Activated naive CD4-positive, alpha-beta T cell treated with anti-CD3 and anti-CD28 coated beads for 36 hours (primary cell): Measurements from ENCODE around the gene ZBTB12. TPM values are rescaled to one million over a fixed set of nuclear protein-coding genes. Genes with fewer than 3 reads are reported as not detected.
"Not testable (repeated sequence)": the region's sequence is repeated elsewhere in the genome, so short reads cannot be mapped to it uniquely, and the experiment has no call there.

ENCODE experiments used
- CTCF ChIA-PET: fragments of 350-600 bp; sonication (Branson Sonifier 250); formaldehyde crosslinking; loops from one replicate; lab custom pipeline; 2021; ENCODE audit warnings: antibody characterized with exemption; lab: Charles Lee
- DNase-seq: peaks from one replicate; pipeline ENCODE4 v3.0.0-alpha.2; 2020
- H3K27ac Mint-ChIP-seq: one replicate; pipeline ENCODE4 v1.8.0; 2021; ENCODE audit warnings: mild to moderate bottlenecking, mixed read lengths
- H3K27me3 Mint-ChIP-seq: one replicate; pipeline ENCODE4 v1.8.0; 2021; ENCODE audit warnings: low read depth, mixed read lengths
- H3K36me3 Mint-ChIP-seq: one replicate; pipeline ENCODE4 v1.8.0; 2021; ENCODE audit warnings: low read depth, mixed read lengths
- H3K4me1 Mint-ChIP-seq: one replicate; pipeline ENCODE4 v1.8.0; 2021; ENCODE audit warnings: low read depth, mixed read lengths
- H3K4me3 Mint-ChIP-seq: one replicate; pipeline ENCODE4 v1.8.0; 2021; ENCODE audit warnings: mild to moderate bottlenecking, moderate library complexity, mixed read lengths
- H3K9me3 Mint-ChIP-seq: one replicate; pipeline ENCODE4 v1.8.0; 2021; ENCODE audit warnings: mixed read lengths
- intact Hi-C: fragments of 100-400 bp; cut with micrococcal nuclease; formaldehyde crosslinking; loops from one replicate; pipeline ENCODE4 v1.15.1; 2023
- total RNA-seq, 2 experiments: library from RNA; stranded (reverse); gene quantifications; one replicate each; pipeline ENCODE4 v1.2.3, GENCODE V29; 2021

Gene ZBTB12
- total RNA-seq, 2 experiments from 2014 or later: 0.57 to 0.69 TPM

GRCh38 chr6:31915756-31916155, 13.9 kb upstream of the ZBTB12 start:
- peaks cover 5% of the 10 kb centered on the region for H3K27me3 Mint-ChIP-seq
- CTCF ChIA-PET: interaction anchor here (0.6 kb wide), 1 partner anchor 59 kb away, joined by 3 read pairs; no protein-coding TSS in a partner anchor
- no peaks in the 10 kb centered on the region for H3K9me3 Mint-ChIP-seq
- peaks cover 10% of the 10 kb centered on the region for H3K4me1 Mint-ChIP-seq
- intact Hi-C loops: no loop called here
- no peak overlapping the region for H3K4me3 Mint-ChIP-seq
- H3K27ac Mint-ChIP-seq: no peak overlapping the region
- no peaks in the 10 kb centered on the region for H3K36me3 Mint-ChIP-seq
- DNase-seq: no peak

GRCh38 chr6:31915351-31915750, 13.5 kb upstream of the ZBTB12 start:
- peaks cover 5% of the 10 kb centered on the region for H3K27me3 Mint-ChIP-seq
- CTCF ChIA-PET: no interaction called here
- no peaks in the 10 kb centered on the region for H3K36me3 Mint-ChIP-seq
- H3K4me3 Mint-ChIP-seq: no peak overlapping the region
- H3K27ac Mint-ChIP-seq: no peak overlapping the region
- peaks cover 12% of the 10 kb centered on the region for H3K4me1 Mint-ChIP-seq
- H3K9me3 Mint-ChIP-seq: no peaks in the 10 kb centered on the region
- intact Hi-C loops: no loop called here
- no peak for DNase-seq

- Mint-ChIP-seq H3K27me3 (peaks cover 5% of the 10 kb centered on the region), H3K4me1 (peaks cover 15% of the 10 kb centered on the region), H3K36me3 (no peaks in the 10 kb centered on the region), H3K4me3 (no peak overlapping the region), H3K27ac (no peak overlapping the region), H3K9me3 (no peaks in the 10 kb centered on the region)
- no peak for DNase-seq
- intact Hi-C loops: no loop called here
- CTCF ChIA-PET: interaction anchor here (1.0 kb wide), 1 partner anchor 40 kb away, joined by 3 read pairs; no protein-coding TSS in a partner anchor
Measured at GRCh38 chr6:31911826-31912585, 10.1 kb upstream of the ZBTB12 start.

- DNase-seq, H3K27ac Mint-ChIP-seq, H3K27me3 Mint-ChIP-seq, H3K36me3 Mint-ChIP-seq, H3K9me3 Mint-ChIP-seq, H3K4me3 Mint-ChIP-seq, intact Hi-C loops: not testable (repeated sequence)
- H3K4me1 Mint-ChIP-seq: peaks cover 15% of the 10 kb centered on the region
- CTCF ChIA-PET: interaction anchor here (0.5 to 0.7 kb wide), 3 partner anchors 22 to 231 kb away, joined by 3 to 4 read pairs (median 4); no protein-coding TSS in a partner anchor
Measured at GRCh38 chr6:31909298-31909697, 7.4 kb upstream of the ZBTB12 start.

- no peak overlapping the region for H3K4me3 Mint-ChIP-seq
- DNase-seq: no peak
- H3K4me1 Mint-ChIP-seq: peaks cover 15% of the 10 kb centered on the region
- H3K27ac Mint-ChIP-seq: no peak overlapping the region
- intact Hi-C loops: no loop called here
- CTCF ChIA-PET: no interaction called here
- no peaks in the 10 kb centered on the region for H3K9me3 Mint-ChIP-seq
- H3K27me3 Mint-ChIP-seq: peaks cover 5% of the 10 kb centered on the region
- no peaks in the 10 kb centered on the region for H3K36me3 Mint-ChIP-seq
Measured at GRCh38 chr6:31908791-31909190, 6.9 kb upstream of the ZBTB12 start.

GRCh38 chr6:31908255-31908654, 6.4 kb upstream of the ZBTB12 start:
- not testable (repeated sequence) for H3K27ac Mint-ChIP-seq, H3K4me3 Mint-ChIP-seq

GRCh38 chr6:31907158-31907813, 5.4 kb upstream of the ZBTB12 start:
- Mint-ChIP-seq H3K4me1 (peaks cover 21% of the 10 kb centered on the region), H3K27me3 (peaks cover 3% of the 10 kb centered on the region), H3K36me3 (no peaks in the 10 kb centered on the region), H3K27ac (no peak overlapping the region), H3K9me3 (no peaks in the 10 kb centered on the region), H3K4me3 (no peak overlapping the region)
- no peak for DNase-seq
- CTCF ChIA-PET: interaction anchor here (0.6 kb wide), 2 partner anchors 9 to 217 kb away, joined by 5 to 8 read pairs; no protein-coding TSS in a partner anchor
- intact Hi-C loops: no loop called here

More at GRCh38 chr6:31908255-31908654, 6.4 kb upstream of the ZBTB12 start:
- H3K36me3 Mint-ChIP-seq, DNase-seq, intact Hi-C loops, H3K27me3 Mint-ChIP-seq, CTCF ChIA-PET, H3K9me3 Mint-ChIP-seq: not testable (repeated sequence)
- H3K4me1 Mint-ChIP-seq: peaks cover 15% of the 10 kb centered on the region

- H3K4me3 Mint-ChIP-seq, DNase-seq, H3K27ac Mint-ChIP-seq, H3K36me3 Mint-ChIP-seq, H3K27me3 Mint-ChIP-seq, H3K9me3 Mint-ChIP-seq, intact Hi-C loops: not testable (repeated sequence)
- CTCF ChIA-PET: interaction anchor here (0.6 kb wide), 1 partner anchor 217 kb away, joined by 5 read pairs; no protein-coding TSS in a partner anchor
- peaks cover 16% of the 10 kb centered on the region for H3K4me1 Mint-ChIP-seq
Measured at GRCh38 chr6:31906727-31907126, 4.8 kb upstream of the ZBTB12 start.

- intact Hi-C loops: no loop called here
- CTCF ChIA-PET: no interaction called here
- Mint-ChIP-seq H3K4me3 (no peak overlapping the region), H3K27me3 (no peaks in the 10 kb centered on the region), H3K36me3 (no peaks in the 10 kb centered on the region), H3K27ac (no peak overlapping the region), H3K9me3 (no peaks in the 10 kb centered on the region), H3K4me1 (peaks cover 12% of the 10 kb centered on the region)
- DNase-seq: no peak
Measured at GRCh38 chr6:31906122-31906521, 4.2 kb upstream of the ZBTB12 start.

- H3K27ac Mint-ChIP-seq: no peak overlapping the region
- H3K36me3 Mint-ChIP-seq: no peaks in the 10 kb centered on the region
- intact Hi-C loops: no loop called here
- peaks cover 15% of the 10 kb centered on the region for H3K4me1 Mint-ChIP-seq
- CTCF ChIA-PET: no interaction called here
- no peaks in the 10 kb centered on the region for H3K27me3 Mint-ChIP-seq
- no peaks in the 10 kb centered on the region for H3K9me3 Mint-ChIP-seq
- H3K4me3 Mint-ChIP-seq: no peak overlapping the region
- no peak for DNase-seq
Measured at GRCh38 chr6:31905041-31905440, 3.2 kb upstream of the ZBTB12 start.

GRCh38 chr6:31903957-31904356, 2.1 kb upstream of the ZBTB12 start:
- H3K27ac Mint-ChIP-seq: no peak overlapping the region
- CTCF ChIA-PET: no interaction called here
- H3K36me3 Mint-ChIP-seq: peaks cover 2% of the 10 kb centered on the region
- peaks cover 25% of the 10 kb centered on the region for H3K4me1 Mint-ChIP-seq
- intact Hi-C loops: loop anchor here (2.0 kb wide), 1 partner anchor 49 kb away; no protein-coding TSS in a partner anchor
- no peaks in the 10 kb centered on the region for H3K9me3 Mint-ChIP-seq
- H3K27me3 Mint-ChIP-seq: no peaks in the 10 kb centered on the region
- H3K4me3 Mint-ChIP-seq: no peak overlapping the region
- DNase-seq: no peak

GRCh38 chr6:31901415-31901952, 402 bp downstream of the ZBTB12 start:
- intact Hi-C loops: no loop called here
- Mint-ChIP-seq H3K4me1 (peaks cover 31% of the 10 kb centered on the region), H3K27ac (no peak overlapping the region), H3K4me3 (peak overlapping the region; percentile 52), H3K36me3 (peaks cover 3% of the 10 kb centered on the region), H3K9me3 (no peaks in the 10 kb centered on the region), H3K27me3 (no peaks in the 10 kb centered on the region)
- CTCF ChIA-PET: no interaction called here
- peak; percentile 53 for DNase-seq
